ENCODE results near the gene ATXN1. TPM values are rescaled to one million over a fixed set of nuclear protein-coding genes. Genes with fewer than 3 reads are reported as not detected.

ATXN1 gene
- total RNA-seq, 1 experiment from 2014 or later, result 5.6 TPM

DNA sequence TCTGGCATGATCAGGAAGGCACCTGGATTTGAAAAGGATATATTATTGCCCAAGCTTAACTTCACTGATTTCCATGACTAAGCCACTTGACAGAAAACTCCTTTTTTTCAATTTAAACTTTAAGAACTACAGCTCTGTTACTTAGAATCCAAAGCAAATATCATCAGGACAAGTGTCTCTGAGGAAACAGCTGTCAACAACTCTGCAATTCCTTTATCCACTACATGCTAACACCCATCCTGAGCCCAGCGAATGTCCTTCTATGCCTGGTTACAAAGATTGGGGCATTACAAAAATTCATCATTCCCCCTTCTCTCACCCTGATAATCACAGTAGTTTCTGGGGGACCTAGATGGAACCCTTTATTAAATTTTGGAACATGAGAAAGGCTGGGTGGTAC, 386.1 kb downstream of the ATXN1 start:
- H3K36me3 Mint-ChIP-seq (ENCODE audit: insufficient read depth in 1 of 3, low read depth in 3 of 3), result no peaks in the 10 kb centered on the region
- DNase-seq, result no peak
- no peaks in the 10 kb centered on the region for H3K79me1 ChIP-seq (ENCODE audit: insufficient read depth, low read depth, low read length, poor library complexity, severe bottlenecking)

More for the DNA sequence above, 386.1 kb downstream of the ATXN1 start:
- no peak overlapping the region for H3K4me3 Mint-ChIP-seq
- no peak overlapping the region for H4K91ac ChIP-seq (ENCODE audit: insufficient read length, low read depth, low read length)
- no peak overlapping the region for H3K9ac ChIP-seq (ENCODE audit: extremely low read depth, insufficient read length, low read length)
- H2BK20ac ChIP-seq (ENCODE audit: low read depth, low read length, poor library complexity, severe bottlenecking), result no peak overlapping the region
- no peak overlapping the region for H2BK15ac ChIP-seq (ENCODE audit: low read depth, low read length)
- no peak overlapping the region for H3K4me2 ChIP-seq (ENCODE audit: insufficient read depth, insufficient read length, low read length)
- no peaks in the 10 kb centered on the region for H4K20me1 ChIP-seq (ENCODE audit: control insufficient read depth, insufficient read depth, insufficient read length)
- WGBS (ENCODE audit: extremely low coverage, insufficient read length, low lambda C conversion rate), result no CpG with 5 or more reads among the region's 1 CpG
- peaks cover 11% of the 10 kb centered on the region in 2 experiments for H3K4me1 Mint-ChIP-seq
- H2BK120ac ChIP-seq (ENCODE audit: low read depth, low read length, poor library complexity, severe bottlenecking), result no peak overlapping the region
- H3K14ac ChIP-seq (ENCODE audit: insufficient read depth, low read length), result no peak overlapping the region
- H2AFZ ChIP-seq (ENCODE audit: low read length), result no peak overlapping the region
- H3K56ac ChIP-seq (ENCODE audit: insufficient read length, low read depth, low read length), result no peak overlapping the region
- no peak overlapping the region for H2BK12ac ChIP-seq (ENCODE audit: insufficient read length, low read depth, low read length)
- no peaks in the 10 kb centered on the region for H3K79me2 ChIP-seq (ENCODE audit: insufficient read depth, low read length)
- H3K9me3 ChIP-seq (ENCODE audit: control insufficient read depth, low read depth, low read length), result no peaks in the 10 kb centered on the region
- peak overlapping the region in 2 of 3 experiments; percentile 7 to 58; a peak in 2 of 7 replicates for H3K27ac Mint-ChIP-seq
- H3K23me2 ChIP-seq (ENCODE audit: insufficient read length, low read depth, low read length, poor library complexity, severe bottlenecking), result no peaks in the 10 kb centered on the region
- H4K5ac ChIP-seq (ENCODE audit: insufficient read length, low read depth, low read length), result no peak overlapping the region
- no peak overlapping the region for H3T11ph ChIP-seq (ENCODE audit: low read length)
- no peak overlapping the region for H2BK5ac ChIP-seq (ENCODE audit: insufficient read length, low read length)
- H3K18ac ChIP-seq (ENCODE audit: insufficient read length, low read depth, low read length), result no peak overlapping the region
- no peak overlapping the region for H2AK5ac ChIP-seq (ENCODE audit: insufficient read length, low read length)
- H3K4ac ChIP-seq (ENCODE audit: low read depth, low read length), result no peak overlapping the region
- H3K23ac ChIP-seq (ENCODE audit: insufficient read length, low read depth, low read length), result no peak overlapping the region
- H3K9me3 Mint-ChIP-seq, result no peaks in the 10 kb centered on the region
- TF ChIP-seq, protein P1, sequence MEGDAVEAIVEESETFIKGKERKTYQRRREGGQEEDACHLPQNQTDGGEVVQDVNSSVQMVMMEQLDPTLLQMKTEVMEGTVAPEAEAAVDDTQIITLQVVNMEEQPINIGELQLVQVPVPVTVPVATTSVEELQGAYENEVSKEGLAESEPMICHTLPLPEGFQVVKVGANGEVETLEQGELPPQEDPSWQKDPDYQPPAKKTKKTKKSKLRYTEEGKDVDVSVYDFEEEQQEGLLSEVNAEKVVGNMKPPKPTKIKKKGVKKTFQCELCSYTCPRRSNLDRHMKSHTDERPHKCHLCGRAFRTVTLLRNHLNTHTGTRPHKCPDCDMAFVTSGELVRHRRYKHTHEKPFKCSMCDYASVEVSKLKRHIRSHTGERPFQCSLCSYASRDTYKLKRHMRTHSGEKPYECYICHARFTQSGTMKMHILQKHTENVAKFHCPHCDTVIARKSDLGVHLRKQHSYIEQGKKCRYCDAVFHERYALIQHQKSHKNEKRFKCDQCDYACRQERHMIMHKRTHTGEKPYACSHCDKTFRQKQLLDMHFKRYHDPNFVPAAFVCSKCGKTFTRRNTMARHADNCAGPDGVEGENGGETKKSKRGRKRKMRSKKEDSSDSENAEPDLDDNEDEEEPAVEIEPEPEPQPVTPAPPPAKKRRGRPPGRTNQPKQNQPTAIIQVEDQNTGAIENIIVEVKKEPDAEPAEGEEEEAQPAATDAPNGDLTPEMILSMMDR (conservative IDR thresholded peaks at IDR 0.05), result no peak
- H3K27me3 ChIP-seq (ENCODE audit: insufficient read depth, low read length), result no peaks in the 10 kb centered on the region
- no peak overlapping the region for H3K27ac ChIP-seq (ENCODE audit: insufficient read length, low read depth, low read length)
- H3K4me1 ChIP-seq (ENCODE audit: insufficient read depth, low read length), result no peaks in the 10 kb centered on the region
- no peaks in the 10 kb centered on the region; the same call in 1 of the 2 replicates for H3K27me3 Mint-ChIP-seq (ENCODE audit: low read depth)
- no peak overlapping the region for H4K8ac ChIP-seq (replicated peaks; ENCODE audit: insufficient read length, low read depth, low read length)
